Measurements from ENCODE around the gene KHK.

The KHK gene

GRCh38 chr2:27139310-27139709, 52.7 kb downstream of the KHK start, which contains the start of gene PRR30:
Gene PRR30, minus strand, starts transcription at chr2:27139410. Its CDS starts 1,081 bp downstream, at chr2:27138329.
- in situ Hi-C loops (cut with MboI; ENCODE audit: low sequenced_read_pairs, unreplicated experiment): no loop called here
- TF ChIP-seq, protein P1, sequence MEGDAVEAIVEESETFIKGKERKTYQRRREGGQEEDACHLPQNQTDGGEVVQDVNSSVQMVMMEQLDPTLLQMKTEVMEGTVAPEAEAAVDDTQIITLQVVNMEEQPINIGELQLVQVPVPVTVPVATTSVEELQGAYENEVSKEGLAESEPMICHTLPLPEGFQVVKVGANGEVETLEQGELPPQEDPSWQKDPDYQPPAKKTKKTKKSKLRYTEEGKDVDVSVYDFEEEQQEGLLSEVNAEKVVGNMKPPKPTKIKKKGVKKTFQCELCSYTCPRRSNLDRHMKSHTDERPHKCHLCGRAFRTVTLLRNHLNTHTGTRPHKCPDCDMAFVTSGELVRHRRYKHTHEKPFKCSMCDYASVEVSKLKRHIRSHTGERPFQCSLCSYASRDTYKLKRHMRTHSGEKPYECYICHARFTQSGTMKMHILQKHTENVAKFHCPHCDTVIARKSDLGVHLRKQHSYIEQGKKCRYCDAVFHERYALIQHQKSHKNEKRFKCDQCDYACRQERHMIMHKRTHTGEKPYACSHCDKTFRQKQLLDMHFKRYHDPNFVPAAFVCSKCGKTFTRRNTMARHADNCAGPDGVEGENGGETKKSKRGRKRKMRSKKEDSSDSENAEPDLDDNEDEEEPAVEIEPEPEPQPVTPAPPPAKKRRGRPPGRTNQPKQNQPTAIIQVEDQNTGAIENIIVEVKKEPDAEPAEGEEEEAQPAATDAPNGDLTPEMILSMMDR (IDR thresholded peaks at IDR 0.05; ENCODE audit: borderline replicate concordance, control extremely low read depth, extremely low read depth, insufficient read depth, missing control alignments): no peak
- no peak for DNase-seq (ENCODE audit: low spot score)

DNA sequence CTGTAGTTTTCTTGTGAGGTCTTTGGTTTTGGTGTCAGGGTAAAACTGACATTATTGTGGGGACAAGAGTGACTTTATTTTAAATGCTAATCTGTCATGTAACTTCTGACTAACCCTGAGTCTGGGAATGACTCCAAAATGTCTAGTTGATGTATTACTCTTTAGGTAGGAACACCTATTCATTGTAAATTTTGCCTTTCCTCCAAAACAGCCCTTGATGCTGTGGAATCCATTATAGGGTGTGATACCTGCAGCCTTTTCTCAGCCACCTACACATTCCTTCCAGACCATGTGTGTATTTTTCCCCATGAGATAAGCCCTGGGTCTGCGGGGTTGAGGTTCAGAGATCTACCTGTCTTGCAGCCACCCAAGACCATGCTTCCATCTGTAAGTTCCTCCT, 56.7 kb downstream of the KHK start:
- in situ Hi-C loops (cut with MboI; ENCODE audit: low sequenced_read_pairs, unreplicated experiment): no loop called here
- no peak for DNase-seq (ENCODE audit: low spot score)
- TF ChIP-seq, protein P1 (IDR thresholded peaks at IDR 0.05; ENCODE audit: borderline replicate concordance, control extremely low read depth, extremely low read depth, insufficient read depth, missing control alignments): no peak

- TF ChIP-seq, protein P1 (IDR thresholded peaks at IDR 0.05; ENCODE audit: borderline replicate concordance, control extremely low read depth, extremely low read depth, insufficient read depth, missing control alignments): no peak
- in situ Hi-C loops (cut with MboI; ENCODE audit: low sequenced_read_pairs, unreplicated experiment): no loop called here
- DNase-seq (ENCODE audit: low spot score): no peak
Observed at GRCh38 chr2:27145682-27146081, 59.1 kb downstream of the KHK start.

DNA sequence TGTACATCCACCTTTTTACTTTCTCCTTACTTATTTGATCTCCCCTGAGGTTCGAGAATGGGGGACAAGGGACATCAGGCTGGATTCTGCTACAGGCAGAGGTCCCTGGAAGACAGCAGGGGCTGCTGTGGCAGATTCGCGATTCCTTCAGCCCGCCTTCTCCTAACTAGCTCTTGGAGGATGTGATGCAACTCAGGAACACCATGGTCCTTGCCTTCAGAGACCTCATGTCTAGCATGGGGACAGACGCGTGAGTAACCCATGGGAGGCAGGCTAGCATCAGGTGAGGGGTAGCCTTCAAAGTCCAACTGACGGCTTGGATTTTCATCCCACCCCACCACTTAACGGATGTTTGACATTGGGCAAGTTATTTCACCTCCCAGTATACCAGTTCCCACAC, 61.4 kb downstream of the KHK start:
- in situ Hi-C loops (cut with MboI; ENCODE audit: low sequenced_read_pairs, unreplicated experiment): no loop called here
- TF ChIP-seq, protein P1 (IDR thresholded peaks at IDR 0.05; ENCODE audit: borderline replicate concordance, control extremely low read depth, extremely low read depth, insufficient read depth, missing control alignments): no peak

GRCh38 chr2:27148801-27149439, 62.3 kb downstream of the KHK start, which contains the start of gene TCF23:
Gene TCF23, plus strand, starts transcription at chr2:27149004. Its CDS starts 130 bp downstream, at chr2:27149134.
- TF ChIP-seq, protein P1 (IDR thresholded peaks at IDR 0.05; ENCODE audit: borderline replicate concordance, control extremely low read depth, extremely low read depth, insufficient read depth, missing control alignments): no peak
- no peak for DNase-seq (ENCODE audit: low spot score)
- in situ Hi-C loops (cut with MboI; ENCODE audit: low sequenced_read_pairs, unreplicated experiment): no loop called here

More for the DNA sequence above, 61.4 kb downstream of the KHK start:
- no peak for DNase-seq (ENCODE audit: low spot score)

- DNase-seq (ENCODE audit: low spot score): no peak
- TF ChIP-seq, protein P1 (IDR thresholded peaks at IDR 0.05; ENCODE audit: borderline replicate concordance, control extremely low read depth, extremely low read depth, insufficient read depth, missing control alignments): no peak
- in situ Hi-C loops (cut with MboI; ENCODE audit: low sequenced_read_pairs, unreplicated experiment): no loop called here
Observed at GRCh38 chr2:27149570-27150405, 63.2 kb downstream of the KHK start.

Measured in GM13976 (cell line).